ENCODE results near the gene SLC30A9.

Gene SLC30A9

GRCh38 chr4:42050516-42051249, 60.4 kb downstream of the SLC30A9 start:
- no peak overlapping the region for H3K4me3 ChIP-seq
- DNase-seq (ENCODE audit: low spot score): no peak
- H3K27ac ChIP-seq: no peak overlapping the region

DNA sequence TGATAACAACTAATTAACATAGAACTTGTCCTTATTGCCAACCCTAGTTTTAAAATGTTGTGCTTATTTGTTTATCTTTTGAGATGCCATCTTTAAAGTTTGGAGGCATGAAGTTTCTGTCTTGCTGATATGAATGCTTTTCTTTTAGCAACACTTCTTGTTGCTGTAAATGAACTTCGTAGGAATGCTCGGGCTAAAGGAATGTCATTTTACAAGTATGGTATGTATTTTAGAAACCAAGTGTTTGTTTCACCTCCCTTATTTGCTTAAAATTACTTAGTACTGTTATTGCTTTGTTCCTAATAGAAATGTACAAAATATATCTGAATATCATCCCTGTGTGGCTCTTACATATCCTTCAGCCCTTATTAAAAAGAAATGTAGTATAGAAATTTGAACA, 76.1 kb downstream of the SLC30A9 start:
- DNase-seq (ENCODE audit: low spot score): no peak
- Histone ChIP-seq H3K4me3 (no peak overlapping the region), H3K27ac (no peak overlapping the region)
- no peak for TF ChIP-seq CTCF (IDR thresholded peaks at IDR 0.05)

More at GRCh38 chr4:42050516-42051249, 60.4 kb downstream of the SLC30A9 start:
- TF ChIP-seq CTCF (IDR thresholded peaks at IDR 0.05): no peak

DNA sequence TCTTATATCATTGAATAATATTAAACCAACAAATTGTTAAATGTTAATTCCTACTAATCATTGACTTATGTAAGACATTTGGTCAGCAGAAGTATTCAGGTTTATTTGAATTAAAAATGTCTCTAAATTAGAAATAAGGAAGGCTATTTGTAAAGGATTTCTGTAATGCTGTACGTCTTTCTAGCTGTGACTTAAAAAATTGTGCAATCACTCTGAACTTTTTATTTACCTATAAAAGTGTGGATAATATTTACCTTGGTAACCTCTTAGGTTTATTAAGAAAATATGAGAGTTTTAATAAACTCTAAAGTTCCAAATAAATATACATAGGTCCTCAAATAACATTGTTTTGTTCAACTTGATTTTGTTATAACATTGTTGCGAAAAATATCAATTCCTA, 76.9 kb downstream of the SLC30A9 start:
- no peak for TF ChIP-seq CTCF (IDR thresholded peaks at IDR 0.05)
- Histone ChIP-seq H3K27ac (no peak overlapping the region), H3K4me3 (no peak overlapping the region)
- no peak for DNase-seq (ENCODE audit: low spot score)

GRCh38 chr4:42070463-42070862, 80.1 kb downstream of the SLC30A9 start:
- Histone ChIP-seq H3K4me3 (no peak overlapping the region), H3K27ac (no peak overlapping the region)
- TF ChIP-seq CTCF (IDR thresholded peaks at IDR 0.05): no peak
- DNase-seq (ENCODE audit: low spot score): no peak

GRCh38 chr4:42074294-42074693, 84.0 kb downstream of the SLC30A9 start:
- Histone ChIP-seq H3K4me3 (no peak overlapping the region), H3K27ac (no peak overlapping the region)
- TF ChIP-seq CTCF (IDR thresholded peaks at IDR 0.05): no peak
- DNase-seq (ENCODE audit: low spot score): no peak

GRCh38 chr4:42078184-42078801, 88.0 kb downstream of the SLC30A9 start:
- Histone ChIP-seq H3K4me3 (no peak overlapping the region), H3K27ac (no peak overlapping the region)
- TF ChIP-seq CTCF (IDR thresholded peaks at IDR 0.05): no peak
- no peak for DNase-seq (ENCODE audit: low spot score)

- no peak for TF ChIP-seq CTCF (IDR thresholded peaks at IDR 0.05)
- H3K4me3 ChIP-seq: no peak overlapping the region
- no peak overlapping the region for H3K27ac ChIP-seq
- DNase-seq (ENCODE audit: low spot score): no peak
Measured at GRCh38 chr4:42080306-42080705, 90.0 kb downstream of the SLC30A9 start.
